ENCODE data around the gene PPL. TPM values are rescaled to one million over a fixed set of nuclear protein-coding genes. Genes with fewer than 3 reads are reported as not detected.

The PPL gene
- total RNA-seq, 1 donor = 0.81 TPM

GRCh38 chr16:4892361-4893102, 44.4 kb downstream of the PPL start:
- peak in 1 of 3 donors; percentile 5 for DNase-seq (ENCODE audit: low read depth in 2 of 3, low spot score in 2 of 3)

GRCh38 chr16:4891886-4892216, 45.1 kb downstream of the PPL start:
- DNase-seq (ENCODE audit: low read depth in 2 of 3, low spot score in 2 of 3) = no peak

GRCh38 chr16:4891097-4891885, 45.7 kb downstream of the PPL start:
- no peak for DNase-seq (ENCODE audit: low read depth in 2 of 3, low spot score in 2 of 3)

DNA sequence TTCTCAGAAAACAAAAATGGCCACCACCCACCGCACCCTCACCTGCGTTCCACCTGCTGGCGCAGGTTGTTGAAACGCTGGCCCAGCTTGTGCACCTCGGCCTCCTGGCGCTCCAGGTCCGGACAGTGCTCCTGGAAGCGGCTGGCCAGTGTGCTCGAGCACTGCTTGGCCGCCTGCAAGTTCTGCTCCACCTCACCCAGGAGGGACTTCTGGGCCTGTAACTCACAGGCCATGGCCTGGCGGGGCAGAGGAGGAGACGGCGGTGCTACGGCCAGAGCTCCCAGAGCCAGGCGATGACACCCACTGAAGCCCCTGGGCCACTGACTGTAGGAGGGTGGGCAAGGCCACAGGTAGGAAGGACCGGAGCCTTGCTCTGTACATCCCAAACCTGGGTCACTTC, 46.3 kb downstream of the PPL start:
- no peak for DNase-seq (ENCODE audit: low read depth in 2 of 3, low spot score in 2 of 3)

GRCh38 chr16:4890026-4890425, 46.9 kb downstream of the PPL start:
- DNase-seq (ENCODE audit: low read depth in 2 of 3, low spot score in 2 of 3) = no peak

DNA sequence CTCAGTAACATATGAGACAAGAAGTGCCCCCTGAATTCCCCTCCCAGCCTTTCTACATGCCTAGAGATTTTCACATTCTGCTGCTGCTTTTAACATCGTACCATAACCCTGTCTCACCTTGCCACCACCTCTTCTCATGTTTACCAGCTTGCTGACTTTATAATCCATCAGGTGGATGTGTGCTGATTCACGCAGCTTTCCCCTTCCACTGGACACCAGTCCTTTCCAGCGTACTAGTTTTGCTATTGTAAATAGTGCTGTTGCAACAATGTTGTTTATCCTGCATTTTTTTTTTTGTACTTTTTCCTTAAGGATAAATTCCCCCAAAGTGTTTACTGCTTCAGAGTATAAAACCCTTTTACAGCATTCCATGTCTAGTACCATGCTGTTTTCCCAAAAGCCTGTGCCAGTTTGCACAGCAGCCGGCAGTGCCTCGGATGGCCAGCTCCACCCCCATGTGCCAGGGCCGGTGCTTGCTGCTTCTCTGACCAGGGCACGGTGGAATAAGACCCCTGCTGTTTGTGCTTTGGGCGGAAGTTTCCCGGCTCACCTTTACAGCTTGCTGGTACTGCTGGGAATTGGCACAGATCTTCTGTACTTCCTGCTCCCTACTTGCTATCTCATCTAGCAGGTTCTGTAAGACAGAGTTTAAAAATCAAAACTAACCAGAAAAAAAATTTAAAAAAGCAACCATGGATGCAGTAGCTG, 48.4 kb downstream of the PPL start:
- DNase-seq (ENCODE audit: low read depth in 2 of 3, low spot score in 2 of 3) = no peak

DNA sequence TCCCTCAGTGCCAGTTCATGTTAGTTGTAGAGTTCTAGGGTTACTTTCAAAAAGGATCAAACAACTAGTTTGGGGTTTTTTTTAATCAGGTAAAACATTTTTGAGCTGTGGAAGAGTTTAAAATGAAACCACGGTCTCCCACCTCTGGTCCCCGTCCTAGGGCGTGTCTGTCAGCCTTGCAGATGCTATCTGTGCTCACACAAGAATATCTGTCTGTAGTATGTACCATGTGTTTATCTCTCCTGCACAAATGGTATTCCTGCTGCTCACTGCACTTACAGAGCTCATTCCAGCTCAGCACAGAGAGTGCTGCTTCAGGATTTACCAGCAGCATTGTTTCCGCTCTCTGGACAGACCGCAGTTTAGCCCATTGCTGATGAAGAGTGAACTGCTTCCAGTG, 50.8 kb downstream of the PPL start:
- DNase-seq (ENCODE audit: low read depth in 2 of 3, low spot score in 2 of 3) = no peak

GRCh38 chr16:4884972-4885874, 51.7 kb downstream of the PPL start:
- DNase-seq (ENCODE audit: low read depth in 2 of 3, low spot score in 2 of 3) = no peak

DNA sequence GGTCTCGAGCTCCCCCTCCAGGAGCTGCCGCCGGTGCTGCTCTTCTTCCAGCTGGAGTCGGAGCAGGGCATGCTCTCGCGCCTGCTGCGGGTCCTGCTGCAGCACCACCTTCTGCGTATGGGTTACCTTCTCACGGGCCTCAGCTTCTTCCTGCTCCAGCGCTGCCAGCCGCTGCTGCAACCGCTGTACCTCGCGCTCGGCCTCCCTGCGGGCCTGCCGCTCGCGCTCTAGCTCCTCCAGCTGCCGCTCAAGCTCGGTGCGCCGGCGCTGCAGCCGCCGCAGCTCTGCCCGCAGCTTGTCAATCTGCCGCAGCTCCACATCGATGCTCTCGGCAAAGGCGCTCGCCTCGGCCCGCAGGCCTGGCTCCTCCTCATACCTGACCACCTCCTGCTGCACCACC, 52.7 kb downstream of the PPL start:
- no peak for DNase-seq (ENCODE audit: low read depth in 2 of 3, low spot score in 2 of 3)

DNA sequence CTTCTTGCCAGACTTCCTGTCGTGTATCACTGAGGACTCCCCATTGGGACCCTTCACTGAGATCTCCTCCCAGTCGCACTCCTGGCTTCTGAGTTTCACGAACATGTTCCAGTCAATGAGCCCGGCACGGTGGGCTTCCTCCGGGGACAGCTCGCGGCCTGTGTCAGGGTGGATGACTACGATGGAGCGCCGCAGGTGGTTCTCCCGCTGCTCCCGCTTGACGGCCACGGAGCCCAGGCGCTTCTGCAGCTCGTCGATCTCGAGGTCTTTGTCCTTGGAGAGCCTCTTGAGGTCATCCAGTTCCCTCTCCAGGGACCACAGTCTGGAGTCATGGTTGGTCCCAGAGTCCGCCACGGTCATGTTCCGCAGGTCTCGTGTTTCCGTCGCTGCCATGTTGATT, 53.4 kb downstream of the PPL start:
- DNase-seq (ENCODE audit: low read depth in 2 of 3, low spot score in 2 of 3) = no peak

GRCh38 chr16:4882633-4883285, 54.2 kb downstream of the PPL start:
- no peak for DNase-seq (ENCODE audit: low read depth in 2 of 3, low spot score in 2 of 3)

DNA sequence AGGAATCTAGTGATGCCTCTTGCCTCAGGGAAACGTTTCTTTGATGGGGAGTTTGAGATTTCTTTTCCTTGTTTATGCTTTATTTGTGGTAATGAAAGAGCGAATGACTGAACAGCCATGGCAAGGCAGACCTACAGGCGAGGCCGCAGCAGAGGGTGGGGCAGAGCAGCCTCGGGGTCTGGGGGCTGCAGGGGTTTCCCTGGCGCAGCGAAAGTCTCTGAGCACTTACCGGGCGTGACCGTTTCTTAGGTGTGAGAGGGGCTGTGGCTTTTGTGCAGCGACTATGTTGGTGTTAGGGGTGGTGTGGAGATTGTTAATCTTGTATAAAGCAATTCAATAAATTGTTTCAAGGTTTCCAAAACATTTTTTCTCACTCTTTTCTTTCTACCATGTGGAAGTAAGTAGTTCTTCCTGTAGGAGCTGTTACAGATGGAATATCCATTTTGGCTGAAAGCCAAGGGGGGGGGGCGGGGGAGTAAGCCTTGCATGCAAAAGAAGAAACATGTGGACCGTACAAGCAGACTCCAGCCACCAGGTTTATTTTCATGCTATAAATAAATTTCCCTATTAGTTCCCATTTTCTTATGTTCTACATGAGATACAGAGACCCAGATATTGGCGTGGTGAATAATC, 54.8 kb downstream of the PPL start:
- no peak for DNase-seq (ENCODE audit: low read depth in 2 of 3, low spot score in 2 of 3)

GRCh38 chr16:4880006-4880580, 56.9 kb downstream of the PPL start:
- DNase-seq (ENCODE audit: low read depth in 2 of 3, low spot score in 2 of 3) = no peak

DNA sequence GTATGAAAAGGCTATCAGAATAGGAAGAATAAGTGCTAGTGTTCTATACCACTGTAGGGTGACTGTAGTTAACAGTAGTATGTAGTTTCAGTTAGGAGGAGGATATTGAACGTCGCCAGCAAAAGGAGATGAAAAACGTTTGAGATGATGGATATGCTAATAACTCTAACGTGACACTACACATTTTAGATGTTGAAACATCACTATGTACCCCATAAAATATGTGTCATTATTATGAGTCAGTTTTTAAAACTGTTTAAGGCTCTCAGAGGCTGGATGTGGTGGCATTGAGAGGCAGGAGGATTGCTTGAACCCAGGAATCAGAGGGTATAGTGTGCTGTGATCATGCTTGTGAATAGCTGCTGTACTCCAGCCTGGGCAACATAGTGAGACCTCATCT, 57.9 kb downstream of the PPL start:
- DNase-seq (ENCODE audit: low read depth in 2 of 3, low spot score in 2 of 3) = no peak

- no peak for DNase-seq (ENCODE audit: low read depth in 2 of 3, low spot score in 2 of 3)
These were observed 59.6 kb downstream of the PPL start for GRCh38 chr16:4877380-4877685.

- no peak for DNase-seq (ENCODE audit: low read depth in 2 of 3, low spot score in 2 of 3)
These were observed 60.1 kb downstream of the PPL start for GRCh38 chr16:4876646-4877379.

GRCh38 chr16:4874666-4875065, 62.3 kb downstream of the PPL start:
- no peak for DNase-seq (ENCODE audit: low read depth in 2 of 3, low spot score in 2 of 3)

DNA sequence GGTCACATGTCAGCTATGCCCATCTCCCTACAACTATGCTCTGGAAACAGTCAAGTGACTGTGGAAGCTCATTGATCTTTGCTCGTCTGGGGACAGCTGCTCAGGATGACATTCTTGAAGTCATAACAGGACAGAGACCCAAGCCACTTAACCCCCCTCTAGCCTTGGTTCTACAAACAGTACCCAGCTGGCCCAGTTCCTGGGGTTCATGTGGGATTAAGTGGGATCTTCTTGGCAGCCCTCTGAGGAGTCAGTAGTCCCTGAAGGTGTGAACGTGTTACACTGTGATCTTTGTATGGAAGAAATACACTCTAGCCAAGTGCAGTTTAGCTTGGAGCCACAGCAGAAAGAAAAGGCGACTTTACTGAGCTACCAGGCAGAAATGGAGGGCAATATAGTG, 63.9 kb downstream of the PPL start:
- no peak for DNase-seq (ENCODE audit: low read depth in 2 of 3, low spot score in 2 of 3)

DNA sequence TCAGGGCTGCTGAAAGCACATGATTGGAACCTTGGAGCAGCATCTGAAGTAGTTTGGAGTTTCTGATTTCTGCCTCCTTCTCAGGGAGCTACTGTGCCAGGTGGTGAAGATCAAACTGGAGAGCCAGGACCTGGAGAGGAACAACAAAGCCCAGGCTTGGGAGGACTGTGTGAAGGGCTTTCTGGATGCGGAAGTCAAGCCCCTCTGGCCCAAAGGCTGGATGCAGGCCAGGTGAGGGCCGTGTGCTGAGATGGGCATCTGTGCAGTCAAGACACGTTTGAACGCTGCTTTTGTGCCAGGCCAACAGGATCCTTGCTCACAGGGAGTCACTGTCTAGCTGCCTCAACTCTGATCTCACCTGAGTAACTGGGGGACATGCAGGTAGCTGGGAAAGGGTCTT, 65.9 kb downstream of the PPL start:
- DNase-seq (ENCODE audit: low read depth in 2 of 3, low spot score in 2 of 3) = no peak

Measured in hematopoietic multipotent progenitor cell (in vitro differentiated cells).